ENCODE data around the gene PAK6.

PAK6 gene

DNA sequence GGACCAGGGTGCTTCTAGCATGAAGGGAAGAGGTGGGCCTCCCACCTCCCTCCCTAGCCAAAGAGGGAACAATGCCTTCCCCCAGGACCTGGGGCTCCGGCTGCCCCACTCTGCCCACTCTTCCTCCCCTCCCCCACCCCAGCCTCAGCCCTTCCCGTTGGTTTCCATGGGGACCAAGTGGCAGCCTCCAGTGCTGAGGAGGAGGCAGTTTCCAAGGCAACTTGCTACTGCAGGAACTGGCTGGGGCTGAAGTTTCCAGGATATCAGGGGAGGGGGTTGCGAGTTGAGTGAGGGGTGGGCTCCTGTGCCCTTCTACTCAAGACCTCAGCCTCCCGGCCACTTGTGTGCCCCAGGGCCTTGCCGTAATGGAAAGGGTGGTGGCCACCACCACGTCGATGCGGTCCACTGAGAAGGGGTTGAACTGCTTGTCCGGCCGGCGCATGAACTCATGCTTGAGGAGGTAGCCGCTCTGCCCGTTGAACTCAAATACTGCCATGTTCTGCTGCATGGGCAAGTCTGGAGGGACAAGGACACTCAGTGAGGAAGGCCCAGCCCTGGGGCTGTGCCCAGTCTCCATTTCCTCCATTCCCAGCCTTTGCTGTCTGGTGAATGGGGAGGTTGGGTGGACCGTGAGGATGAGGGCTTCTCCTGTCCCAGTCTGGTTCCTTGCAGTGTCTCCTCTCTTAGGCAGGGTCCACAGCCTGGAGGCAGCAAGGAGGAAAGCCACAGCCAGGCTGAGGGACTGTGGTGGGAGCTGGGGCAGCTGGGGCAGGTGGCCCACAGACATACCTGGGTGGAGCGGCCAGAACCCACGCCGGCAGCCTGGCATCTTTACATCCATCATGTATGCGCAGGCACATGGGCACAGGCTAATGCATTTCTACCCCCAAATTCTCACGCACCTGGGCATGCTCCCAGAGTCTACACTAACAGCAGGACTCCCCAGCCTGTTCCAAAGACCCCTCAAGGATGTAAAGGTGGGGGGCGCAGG is 55.3 kb downstream of the PAK6 start:
- no peak for DNase-seq

DNA sequence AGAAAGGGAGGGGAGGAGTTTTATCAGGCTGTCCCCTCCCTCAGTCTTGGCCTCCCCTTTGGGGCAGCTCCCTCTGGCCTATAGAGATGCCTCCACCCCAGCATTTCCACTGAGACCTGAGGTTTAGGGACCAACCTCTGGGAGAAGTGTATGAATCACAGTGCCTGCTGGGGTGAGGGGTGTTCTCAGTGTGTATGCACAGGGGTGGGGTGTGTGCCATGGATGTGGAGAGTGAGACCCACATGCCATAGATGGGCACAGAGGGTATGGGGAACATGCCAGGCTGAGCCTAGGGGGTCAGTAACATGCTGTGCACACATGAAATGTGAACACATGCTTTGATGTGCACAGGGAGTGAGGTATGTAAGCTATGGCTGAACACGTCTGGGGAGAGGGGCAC is 56.4 kb downstream of the PAK6 start:
- no peak for DNase-seq

DNA sequence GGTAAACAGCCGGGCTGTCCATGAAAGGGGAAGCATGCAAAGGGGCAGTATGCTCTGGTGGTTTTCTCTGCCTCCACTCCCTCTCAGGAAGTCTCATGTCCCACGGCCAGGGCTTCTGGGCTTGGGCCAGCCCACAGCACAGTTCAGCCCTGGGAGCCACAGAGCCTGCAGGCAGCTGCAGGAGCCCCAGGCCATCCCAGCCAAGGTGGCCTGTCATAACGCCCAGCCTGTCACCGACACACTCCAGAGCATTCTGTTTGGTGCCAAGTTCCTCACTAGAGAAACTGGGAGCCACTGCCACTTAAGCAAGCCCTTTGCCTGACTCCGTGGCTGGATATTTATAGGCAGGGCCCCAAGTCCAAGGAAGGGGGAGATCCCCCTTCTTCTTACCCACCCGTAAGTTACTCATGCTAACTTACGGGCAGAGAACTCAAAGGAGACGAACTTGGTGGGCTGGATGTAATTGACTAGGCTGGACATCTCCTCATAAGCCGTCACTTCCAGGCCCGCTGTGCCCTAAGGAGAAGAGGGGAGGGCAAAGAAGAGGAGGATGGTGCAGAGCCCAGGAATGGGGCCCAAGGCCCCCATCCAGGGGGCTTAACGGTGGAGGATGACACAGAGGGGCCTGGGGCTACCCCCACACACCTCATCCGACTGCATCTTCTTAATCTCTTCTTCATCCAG is 57.2 kb downstream of the PAK6 start:
- DNase-seq, result no peak

DNA sequence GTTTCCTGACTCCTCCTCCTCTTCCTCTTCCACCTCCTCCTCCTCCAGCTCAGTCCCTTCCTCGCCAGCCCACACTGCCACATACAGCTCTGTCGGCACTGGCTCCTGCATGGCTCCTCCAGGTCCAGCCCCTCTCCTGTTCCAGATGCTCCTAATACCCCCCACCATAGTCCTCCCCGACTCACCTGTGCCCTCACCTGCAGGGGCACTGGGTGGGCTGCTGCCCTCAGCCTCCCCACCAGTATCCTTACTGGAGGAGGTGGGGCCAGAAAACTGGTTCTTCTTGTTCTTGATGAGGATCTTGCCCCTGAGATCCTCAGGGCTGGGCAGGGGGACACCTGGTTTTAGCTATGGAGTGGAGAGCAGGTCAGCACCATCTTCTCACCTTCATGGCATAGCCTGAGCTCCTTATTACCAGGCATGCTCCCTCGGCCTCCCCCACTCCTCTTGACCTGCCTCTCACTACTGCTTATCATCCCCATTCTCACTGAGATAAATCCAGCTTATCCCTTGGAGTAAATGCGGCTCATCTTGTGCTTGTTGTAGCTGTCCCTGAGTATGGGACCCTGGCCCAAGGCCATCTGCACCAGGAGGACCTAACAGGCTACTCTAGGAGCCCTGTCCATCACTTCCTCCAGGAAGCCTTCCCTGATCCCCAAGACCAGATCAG is 57.8 kb downstream of the PAK6 start:
- DNase-seq, result no peak

DNA sequence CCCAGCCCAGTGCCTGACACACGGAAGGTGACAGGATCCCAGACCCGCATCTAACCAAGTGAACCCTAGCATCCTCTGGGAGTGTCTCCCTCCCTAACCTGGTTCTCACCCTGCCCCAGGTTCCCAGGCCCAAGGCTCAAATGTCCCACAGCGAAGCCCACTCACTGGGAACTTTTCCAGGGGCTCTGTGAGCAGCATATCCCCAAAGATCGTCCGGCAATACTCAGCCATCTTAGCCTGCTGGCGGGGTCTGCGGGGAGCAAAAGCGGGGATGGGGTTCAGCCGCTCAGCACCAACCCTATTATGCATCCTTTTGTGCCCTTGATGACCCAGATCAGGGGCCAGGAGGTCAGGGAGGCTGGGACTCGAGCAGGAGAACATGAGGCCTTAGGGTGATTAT is 58.5 kb downstream of the PAK6 start:
- no peak for DNase-seq

DNA sequence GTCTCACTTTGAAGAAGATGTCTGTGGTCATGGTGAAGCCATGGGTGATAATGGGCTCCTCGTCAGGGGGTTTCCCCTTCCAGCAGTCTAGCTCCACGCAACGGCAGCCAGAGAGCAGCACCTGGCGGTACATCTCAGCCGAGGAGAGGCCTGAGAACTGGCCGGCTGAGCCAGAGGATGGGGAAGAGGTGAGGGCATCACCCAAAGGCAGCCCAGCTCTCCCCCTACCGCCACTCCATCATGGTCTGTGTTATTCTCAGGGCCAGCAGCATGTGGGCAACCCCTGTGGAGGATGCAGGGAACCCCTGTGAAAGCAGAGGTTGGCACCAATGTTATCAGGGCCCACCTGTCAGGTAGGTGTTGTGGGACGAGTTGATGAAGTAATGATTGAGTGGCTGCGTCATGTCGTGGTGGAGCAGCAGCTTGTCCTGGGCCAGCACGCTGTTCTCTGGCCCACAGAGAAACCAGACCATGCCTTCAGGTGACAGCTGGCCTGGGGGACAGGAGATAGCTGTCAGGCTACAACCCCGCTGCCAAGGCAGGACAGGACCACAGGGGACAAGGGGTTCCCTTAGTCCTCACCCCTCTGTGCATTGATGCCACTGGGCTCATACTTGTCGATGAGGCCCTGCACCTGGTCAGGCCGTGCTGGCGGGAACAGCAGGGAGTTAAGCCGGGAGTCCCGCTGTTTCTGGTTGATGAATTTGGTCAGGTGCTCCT is 59.5 kb downstream of the PAK6 start:
- no peak for DNase-seq

DNA sequence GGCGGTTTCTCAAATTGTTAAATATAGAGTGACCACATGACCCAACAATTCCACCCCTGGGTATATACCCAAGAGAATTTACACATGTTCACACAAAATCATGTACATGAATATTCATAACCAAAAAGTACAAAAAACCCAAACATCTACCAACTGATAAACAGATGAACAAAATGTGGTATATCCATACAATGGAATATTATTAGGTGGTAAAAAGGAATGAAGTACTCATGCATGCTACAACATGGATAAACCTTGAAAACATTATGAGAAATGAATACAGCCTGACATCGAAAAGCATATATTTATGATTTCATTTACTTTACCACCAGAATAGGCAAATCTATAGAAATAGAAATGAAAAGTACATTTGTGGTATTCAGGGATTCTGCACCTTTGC is 61.5 kb downstream of the PAK6 start:
- DNase-seq, result no peak

DNA sequence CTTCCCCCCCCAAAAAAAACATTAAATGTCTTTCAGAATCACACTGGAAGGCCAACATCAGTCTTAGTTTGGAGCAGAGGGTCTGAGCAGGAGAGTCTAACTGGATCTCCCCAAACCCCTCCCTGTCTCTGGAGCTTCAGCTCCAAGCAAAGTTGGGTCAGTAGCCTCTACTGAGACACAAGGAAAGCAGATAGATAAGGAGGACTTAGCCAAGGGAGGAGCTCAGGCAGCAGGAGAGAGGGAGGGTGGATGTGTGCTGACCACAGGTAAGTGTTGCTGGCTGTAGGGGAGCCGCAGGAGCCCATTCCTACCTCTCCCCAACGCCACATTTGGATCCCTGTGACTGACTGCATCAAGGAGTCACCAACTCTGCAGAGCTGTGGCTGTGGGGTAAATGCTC is 61.9 kb downstream of the PAK6 start:
- DNase-seq, result no peak

DNA sequence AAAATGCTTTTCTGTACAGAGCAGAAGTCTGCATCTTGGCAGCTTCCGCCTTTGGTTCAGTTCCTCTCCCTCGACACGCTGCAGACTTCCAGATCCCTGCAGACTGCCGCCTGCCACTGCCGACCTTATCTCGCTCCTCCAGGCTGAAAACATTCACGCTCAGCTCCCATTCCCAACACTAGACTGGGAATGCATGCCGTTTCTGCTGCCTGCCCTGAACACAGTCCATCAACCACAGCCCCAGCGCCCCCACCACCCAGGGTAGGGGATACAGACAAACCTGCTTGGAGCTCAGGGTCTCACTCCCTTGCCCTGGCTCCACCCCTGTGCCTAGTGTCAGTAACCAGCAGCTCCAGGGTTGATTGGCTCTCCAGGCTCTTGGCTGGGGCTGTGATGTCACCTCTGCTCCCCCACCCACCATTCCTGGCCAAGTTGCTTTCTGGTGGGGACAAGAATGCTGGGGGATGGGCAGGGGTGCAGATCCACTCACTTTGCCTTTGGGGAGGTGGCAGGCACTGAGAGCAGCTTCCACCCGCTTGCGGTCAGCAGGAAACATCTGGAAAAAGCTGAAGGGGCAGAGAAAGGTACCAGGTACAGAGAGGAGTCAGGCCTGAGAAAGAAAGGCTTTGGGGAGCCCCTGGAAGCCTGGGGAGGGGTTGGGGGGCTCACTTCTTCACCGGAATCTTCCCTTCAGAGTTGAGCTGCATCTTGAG is 62.8 kb downstream of the PAK6 start:
- DNase-seq, result no peak

DNA sequence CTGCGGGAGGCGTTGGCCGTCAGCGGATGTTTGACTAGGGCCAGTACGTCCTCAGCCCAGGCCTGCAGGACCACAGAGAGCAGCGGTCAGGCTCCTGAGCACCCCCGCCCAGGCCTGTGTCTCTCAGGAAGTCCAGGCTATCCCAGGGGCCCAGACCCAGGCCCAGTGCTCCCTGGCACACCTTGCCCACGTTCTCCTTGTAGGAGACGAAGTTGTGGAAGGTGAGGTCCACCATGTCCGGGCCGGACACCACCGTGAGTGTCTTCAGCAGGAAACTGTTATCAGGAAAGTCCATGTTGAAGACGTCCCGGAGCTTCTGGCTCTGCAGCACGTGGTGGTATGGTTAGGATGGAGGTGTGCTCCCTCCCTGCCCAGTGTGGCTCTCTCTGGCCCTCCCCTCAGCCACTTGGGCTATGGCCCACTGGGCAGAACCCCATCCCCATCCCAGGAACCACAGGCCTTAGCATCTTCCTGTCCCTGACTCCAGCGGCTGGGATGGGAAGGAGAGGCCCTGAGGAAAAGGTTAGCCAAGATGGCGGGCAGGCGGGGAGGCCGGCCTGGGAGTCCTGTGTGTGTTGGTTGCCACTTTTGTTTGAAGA is 63.5 kb downstream of the PAK6 start:
- no peak for DNase-seq

DNA sequence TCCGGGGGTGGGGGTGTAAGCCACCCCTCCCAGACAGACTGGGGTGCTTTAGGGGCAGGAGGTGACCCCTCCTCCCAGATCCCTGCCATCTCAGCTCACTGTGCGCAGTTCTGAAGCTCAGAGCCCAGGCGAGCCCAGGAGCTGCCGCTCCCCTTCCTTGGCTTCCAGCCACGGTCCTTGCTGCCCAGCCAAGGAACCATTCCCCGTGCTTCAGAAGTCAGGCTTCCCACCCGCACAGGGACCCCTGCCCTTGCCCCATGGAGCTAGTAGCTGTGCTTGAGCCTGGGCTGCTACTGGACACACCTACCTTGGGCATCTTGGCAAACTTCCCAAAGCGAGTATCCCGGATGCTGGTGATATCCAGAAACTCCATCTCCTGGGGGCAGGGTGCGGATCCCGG is 64.1 kb downstream of the PAK6 start:
- no peak for DNase-seq

DNA sequence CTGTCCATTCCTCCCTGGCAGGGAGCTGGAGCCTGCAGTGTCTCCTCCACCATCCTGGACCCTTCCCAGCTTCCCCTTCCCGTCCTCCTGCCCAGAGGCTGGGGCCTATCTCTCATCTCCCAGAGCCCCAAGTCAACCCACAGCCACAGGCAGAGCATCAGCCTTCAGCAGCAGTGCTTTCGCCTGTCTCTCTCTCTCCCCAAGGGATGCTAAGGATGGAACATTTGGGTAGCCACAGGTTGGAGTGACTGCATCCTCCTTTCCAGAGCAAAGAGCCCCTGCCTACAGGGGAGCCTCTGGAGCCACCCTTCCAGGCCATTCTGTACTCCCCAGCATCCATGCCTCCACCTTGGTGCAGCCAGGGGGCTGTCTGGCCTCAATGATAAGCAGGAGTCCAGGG is 64.7 kb downstream of the PAK6 start:
- no peak for DNase-seq

DNA sequence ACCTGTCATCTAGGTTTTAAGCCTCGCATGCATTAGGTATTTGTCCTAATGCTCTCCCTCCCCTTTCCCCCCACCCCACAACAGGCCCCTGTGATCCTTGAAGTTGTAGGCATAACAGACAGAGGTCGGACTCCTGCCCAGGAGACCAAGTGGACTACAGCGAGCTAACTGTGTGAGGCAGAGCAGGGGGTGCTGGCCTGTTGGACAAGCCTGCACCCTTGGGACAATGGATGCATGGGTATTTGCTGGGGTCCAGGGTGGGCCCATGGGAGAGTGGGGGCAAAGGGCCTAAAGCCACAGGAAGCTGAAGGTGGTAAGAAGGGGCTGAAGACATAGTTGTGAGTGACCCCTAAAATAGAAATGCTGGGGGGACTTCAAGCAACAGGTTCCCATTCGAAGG is 66.4 kb downstream of the PAK6 start:
- DNase-seq, result no peak

DNA sequence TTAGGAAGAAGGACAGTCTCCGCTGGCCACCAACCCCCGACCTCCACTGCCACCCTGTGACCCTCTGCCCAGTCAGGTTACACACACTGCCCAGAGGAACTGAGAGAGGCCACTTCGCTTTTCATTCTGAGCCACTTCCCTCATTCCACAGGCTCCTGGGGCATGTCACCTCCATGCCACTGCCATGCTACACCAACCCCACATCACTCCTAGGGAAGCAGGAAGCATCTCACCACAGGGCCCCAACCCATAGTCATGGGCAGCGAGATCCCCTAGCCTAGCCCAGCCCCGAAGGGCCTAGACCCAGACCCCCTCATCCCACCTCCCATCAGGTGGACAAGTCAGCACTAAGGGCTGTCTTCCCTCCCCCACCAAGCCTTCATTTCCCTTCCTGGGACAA is 67.5 kb downstream of the PAK6 start:
- DNase-seq, result no peak

DNA sequence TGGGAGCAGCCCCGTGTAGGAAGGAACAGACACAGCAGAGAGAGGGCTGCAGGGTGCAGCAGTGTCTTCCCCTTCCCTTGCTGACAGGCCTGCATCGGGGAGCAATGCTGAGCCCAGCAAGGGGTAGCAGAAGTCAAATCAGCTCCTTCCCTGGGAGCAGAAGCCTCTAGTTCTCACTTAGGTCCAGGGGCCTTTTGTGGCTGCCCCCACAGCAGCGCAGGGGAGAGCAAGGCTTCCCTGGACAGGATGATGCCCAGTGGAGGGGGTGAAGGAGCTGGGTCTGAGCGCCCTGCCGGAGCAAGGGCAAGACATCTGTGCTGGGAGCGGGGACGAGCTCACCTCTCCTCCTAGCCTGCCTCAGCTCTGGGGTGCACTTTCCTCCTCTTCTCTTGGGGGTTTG is 68.0 kb downstream of the PAK6 start:
- no peak for DNase-seq

DNA sequence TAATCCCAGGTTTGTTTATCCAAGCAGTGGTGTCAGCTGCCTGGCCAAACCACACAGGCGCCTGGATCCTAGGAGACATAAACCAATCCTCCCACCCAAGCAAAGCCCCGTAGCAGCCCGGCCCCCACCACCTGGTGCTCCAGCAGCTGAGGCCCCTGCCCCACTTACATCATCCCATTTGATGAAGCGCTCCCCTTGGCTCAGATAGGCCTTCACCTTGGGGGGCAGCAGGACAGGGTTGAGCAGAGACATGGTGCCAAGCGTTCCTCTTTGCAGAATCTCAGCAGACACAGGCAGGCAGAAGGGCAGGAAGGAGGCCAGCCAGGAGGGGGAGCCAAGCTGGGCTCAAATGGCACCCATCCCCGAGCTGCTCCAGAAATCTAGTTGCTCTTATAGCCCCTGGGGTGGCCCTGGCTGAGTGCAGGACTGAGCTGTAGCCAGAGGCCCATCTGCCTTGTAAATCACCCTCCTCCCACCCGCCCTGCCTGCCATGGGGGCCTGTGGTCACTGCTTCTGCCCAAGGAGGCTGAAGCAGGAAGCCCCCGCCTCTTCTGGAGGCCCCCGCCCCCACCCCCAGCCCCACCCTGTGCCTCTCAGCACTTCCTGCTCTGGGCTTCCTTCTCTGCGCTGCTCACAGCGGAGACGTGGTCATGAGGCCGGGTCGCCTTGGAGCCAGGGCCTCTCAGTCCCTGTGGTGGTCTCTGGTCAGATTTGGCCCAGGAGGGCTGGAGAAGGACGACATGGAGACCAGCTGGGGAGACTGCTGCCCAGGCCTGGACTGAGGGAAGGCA is 68.8 kb downstream of the PAK6 start, which contains the start of gene PLCB2:
TSS of gene PLCB2 (minus strand) at position 515 of the 791 bp plus-strand sequence. CDS start at position 252, 263 bp downstream.
- DNase-seq, result no peak

DNA sequence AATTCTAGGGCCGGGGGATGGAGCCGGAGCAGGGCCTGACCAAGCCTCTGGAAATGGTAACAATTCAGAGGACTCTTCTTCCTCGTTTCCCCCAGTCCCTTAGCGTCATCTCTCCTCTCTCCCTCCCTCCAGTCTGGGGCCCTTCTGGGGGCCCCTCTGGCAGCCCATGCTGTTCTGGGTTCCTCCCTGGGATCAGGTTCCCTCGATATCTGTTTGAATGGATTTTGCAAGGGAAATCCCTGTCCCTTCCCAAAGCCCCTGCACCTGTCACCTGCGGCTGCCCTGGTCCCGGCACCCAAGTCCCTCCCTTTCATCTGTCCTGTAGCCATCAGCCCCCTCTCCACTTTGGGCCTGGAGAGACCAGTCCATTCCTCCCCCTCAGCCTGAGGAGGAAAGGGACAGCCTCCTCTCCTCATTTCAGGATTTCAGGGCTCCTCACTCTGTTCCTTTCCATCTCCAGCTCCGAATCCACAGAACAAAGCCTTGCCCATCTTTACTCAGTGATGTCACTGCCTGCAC is 70.5 kb downstream of the PAK6 start:
- DNase-seq, result no peak

DNA sequence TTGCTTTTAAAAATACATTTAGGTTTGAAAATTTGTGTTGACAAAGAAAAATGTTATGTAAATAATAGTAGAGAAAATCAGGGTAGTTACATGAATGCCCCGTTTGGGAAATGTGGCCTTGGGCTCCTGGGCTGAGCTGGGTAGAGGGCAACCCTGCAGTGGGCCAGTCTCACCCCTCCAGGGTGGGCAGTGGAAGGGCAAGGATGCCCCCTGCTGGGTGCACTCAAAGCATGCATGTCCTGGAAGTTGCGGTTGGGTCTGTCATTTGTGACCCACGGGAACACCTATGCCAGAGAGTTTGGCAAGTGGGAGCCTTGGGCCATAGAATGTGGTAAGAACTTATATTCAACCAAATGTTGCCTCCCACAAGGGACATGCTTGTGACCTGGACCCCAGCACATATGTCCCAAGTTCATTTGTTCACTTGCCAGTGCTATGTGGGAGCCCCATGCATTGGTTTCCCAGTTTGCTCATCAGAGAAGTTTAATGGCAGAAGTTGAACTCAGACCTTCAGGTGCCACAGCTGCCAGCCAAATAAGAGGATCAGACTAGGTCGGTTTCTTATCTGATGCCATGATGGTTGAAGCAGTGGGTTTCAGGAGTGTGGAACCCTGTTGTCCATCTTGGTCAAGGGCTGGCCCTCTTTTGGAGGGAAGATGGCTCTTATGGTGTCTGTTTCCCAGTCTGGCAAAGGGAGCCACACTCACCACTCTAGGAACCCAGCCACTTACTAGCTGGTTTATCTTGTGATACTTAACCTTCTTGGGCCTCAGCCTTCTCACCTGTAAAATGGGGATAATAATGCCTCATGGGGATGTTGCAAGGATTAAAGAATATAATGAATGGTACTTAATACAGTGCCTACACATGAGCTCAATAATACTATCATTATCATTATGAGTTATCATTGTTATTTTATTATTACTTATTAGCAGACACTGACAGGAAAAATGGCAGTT is 71.4 kb downstream of the PAK6 start:
- no peak for DNase-seq

DNA sequence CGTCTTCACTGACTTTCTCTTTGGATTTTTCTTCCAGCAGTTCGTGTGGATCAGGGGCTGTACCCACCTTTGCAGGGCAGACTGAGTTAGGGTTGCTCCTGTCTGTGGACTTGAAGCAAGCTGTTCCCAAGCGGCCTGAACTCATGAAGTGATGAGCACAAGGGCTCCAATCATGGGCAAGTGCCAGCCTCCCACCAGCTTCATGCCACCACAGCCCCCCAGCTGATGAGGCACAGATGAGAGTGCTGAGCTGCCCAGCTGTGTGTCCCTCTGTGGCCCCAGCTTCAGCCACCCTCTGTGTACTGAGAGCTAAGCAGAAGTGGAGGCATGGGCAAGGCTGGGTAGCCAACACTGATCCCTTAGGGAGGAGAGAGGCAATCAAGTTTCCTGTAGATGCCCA is 72.1 kb downstream of the PAK6 start:
- no peak for DNase-seq

All from 8988T (cell line).